Activated T-cell treated with anti-CD3 and anti-CD28 coated beads for 4 hours (primary cell): ENCODE results near the gene NOL4L.

Experiments used
- DNase-seq: peaks from one replicate; pipeline ENCODE4 v3.0.0-alpha.2; 2020

NOL4L gene

GRCh38 chr20:32400476-32400875, 184.7 kb downstream of the NOL4L start:
- DNase-seq = no peak

- no peak for DNase-seq
These were observed 187.5 kb downstream of the NOL4L start for GRCh38 chr20:32397567-32398084.

DNA sequence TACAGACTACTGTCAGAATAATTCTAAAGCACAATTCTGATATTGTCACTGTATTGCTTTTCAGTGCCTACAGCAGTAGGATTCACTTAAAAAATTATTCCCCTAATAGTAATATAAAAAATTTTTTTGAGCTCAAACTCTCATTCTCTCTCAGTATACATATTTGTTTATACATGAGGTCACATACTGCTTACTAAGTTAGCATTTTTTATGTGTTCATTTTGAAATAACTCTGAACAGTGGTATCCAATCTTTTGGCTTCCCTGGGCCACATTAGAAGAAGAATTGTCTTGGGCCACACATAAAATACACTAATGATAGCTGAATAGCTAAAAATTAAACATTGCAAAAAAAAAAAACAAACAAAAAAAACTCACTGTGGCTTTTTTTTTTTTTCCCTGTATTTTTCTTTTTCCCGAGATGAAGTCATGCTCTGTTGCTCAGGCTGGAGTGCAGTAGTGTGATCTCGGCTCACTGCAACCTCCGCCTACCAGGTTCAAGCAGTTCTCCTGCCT, 188.4 kb downstream of the NOL4L start:
- no peak for DNase-seq

- DNase-seq = no peak
These were observed 190.1 kb downstream of the NOL4L start for GRCh38 chr20:32395066-32395465.
